ENCODE measurements around the gene SHKBP1. TPM values are rescaled to one million over a fixed set of nuclear protein-coding genes. Genes with fewer than 3 reads are reported as not detected.

Gene SHKBP1
- 10 to 100 TPM; 37.0 to 87.5 (median 47.8) TPM for total RNA-seq

- TF ChIP-seq CTCF (IDR thresholded peaks at IDR 0.05): no peak
- ATAC-seq (ENCODE audit: low FRiP score): peak; percentile 98
- DNase-seq (ENCODE audit: low spot score): peak; percentile 89
Measured at GRCh38 chr19:40576585-40577451, at the start of gene SHKBP1. Gene SHKBP1 (plus strand): TSS chr19:40576873. CDS start chr19:40576900, 27 bp downstream.

- no peak for DNase-seq (ENCODE audit: low spot score)
- ATAC-seq (ENCODE audit: low FRiP score): no peak
- no peak for TF ChIP-seq CTCF (IDR thresholded peaks at IDR 0.05)
Measured at GRCh38 chr19:40528078-40528477, 48.6 kb upstream of the SHKBP1 start.

- ATAC-seq (ENCODE audit: low FRiP score) (no peak), DNase-seq (ENCODE audit: low spot score) (no peak)
- no peak for TF ChIP-seq CTCF (IDR thresholded peaks at IDR 0.05)
Measured at GRCh38 chr19:40528533-40529092, 48.1 kb upstream of the SHKBP1 start.

GRCh38 chr19:40529093-40529954, 47.3 kb upstream of the SHKBP1 start:
- ATAC-seq (ENCODE audit: low FRiP score): peak; percentile 84
- peak in 2 of 3 donors; percentile 82 to 85 for TF ChIP-seq CTCF (IDR thresholded peaks at IDR 0.05)
- DNase-seq (ENCODE audit: low spot score): peak; percentile 72

GRCh38 chr19:40530091-40530901, 46.4 kb upstream of the SHKBP1 start:
- no peak for DNase-seq (ENCODE audit: low spot score)
- ATAC-seq (ENCODE audit: low FRiP score): no peak
- TF ChIP-seq CTCF (IDR thresholded peaks at IDR 0.05): no peak

- DNase-seq (ENCODE audit: low spot score) (no peak), ATAC-seq (ENCODE audit: low FRiP score) (no peak)
Measured at GRCh38 chr19:40533508-40533907, 43.2 kb upstream of the SHKBP1 start.

More at GRCh38 chr19:40533508-40533907, 43.2 kb upstream of the SHKBP1 start:
- TF ChIP-seq CTCF (IDR thresholded peaks at IDR 0.05): no peak
